Hippocampal formation (tissue), 2 donors: ENCODE measurements around the gene XPO6.

Experiments
- DNase-seq, 2 donors: peaks; one replicate each; lab custom pipeline; 2025; lab: John Stamatoyannopoulos, UW

Gene XPO6

DNA sequence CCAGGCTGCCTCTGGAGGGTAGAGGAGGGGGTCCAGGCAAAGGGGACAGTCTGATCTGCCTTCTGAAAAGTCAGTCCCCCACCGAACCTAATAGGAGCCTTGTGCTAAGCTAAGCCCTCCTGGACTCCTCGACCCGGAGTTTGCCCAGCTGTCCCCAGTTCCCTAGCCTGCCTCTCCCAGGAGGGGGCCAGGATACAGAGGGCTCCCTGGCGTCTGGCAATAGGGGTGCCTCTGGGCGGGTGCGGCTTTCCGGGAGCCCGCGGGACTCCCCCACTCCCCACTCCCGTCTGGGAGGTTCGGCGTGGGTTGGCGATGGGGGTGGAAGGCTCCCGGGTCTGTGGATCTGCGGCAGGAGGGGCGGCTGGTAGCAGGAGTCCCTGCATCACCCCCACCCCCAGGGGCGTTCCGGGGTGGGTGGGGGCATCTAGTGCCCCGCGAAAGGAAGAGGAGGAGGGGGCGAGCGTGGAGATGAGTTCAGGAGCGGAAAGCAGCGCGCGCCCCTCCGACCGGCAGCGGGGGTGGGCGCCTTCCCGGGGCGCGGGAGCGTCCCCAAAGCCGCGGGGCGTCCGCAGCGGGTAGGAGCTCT is 149.4 kb downstream of the XPO6 start:
- DNase-seq, result no peak

DNA sequence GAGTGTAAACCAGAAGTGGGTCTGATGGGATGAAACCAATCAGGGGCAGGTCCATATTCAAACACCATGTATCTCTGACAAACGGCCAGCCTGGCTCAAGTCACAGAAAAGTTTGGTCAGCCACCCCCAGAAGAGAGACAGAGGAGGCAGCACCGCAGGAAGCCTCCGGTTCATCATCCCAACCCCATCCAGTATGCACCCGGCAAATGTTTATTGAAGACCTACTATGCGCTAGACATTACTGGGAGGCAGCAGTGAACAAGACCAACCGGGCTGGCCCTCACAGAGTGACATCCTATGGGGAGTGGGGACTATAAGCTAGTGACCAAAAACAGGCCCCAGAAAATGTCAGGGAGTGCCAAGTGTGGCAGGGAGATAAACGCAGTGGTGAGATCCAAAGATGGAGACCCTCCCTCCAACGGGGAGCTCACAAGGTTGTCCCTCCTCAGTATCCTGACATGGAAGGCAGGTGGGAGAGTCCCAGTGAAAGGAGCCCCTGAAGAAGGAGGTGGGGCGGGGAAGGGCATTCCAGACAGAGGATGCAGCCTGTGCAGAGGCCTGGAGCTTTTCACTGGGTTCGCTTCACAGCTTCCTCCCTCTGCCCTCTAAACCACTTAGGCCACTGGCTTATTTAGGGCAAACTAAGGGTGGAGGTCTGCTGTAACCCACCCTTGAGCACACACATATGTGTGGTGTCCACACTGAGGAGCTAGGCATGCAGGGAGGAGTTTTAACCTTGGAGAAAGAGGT is 150.2 kb downstream of the XPO6 start:
- DNase-seq, result no peak

DNA sequence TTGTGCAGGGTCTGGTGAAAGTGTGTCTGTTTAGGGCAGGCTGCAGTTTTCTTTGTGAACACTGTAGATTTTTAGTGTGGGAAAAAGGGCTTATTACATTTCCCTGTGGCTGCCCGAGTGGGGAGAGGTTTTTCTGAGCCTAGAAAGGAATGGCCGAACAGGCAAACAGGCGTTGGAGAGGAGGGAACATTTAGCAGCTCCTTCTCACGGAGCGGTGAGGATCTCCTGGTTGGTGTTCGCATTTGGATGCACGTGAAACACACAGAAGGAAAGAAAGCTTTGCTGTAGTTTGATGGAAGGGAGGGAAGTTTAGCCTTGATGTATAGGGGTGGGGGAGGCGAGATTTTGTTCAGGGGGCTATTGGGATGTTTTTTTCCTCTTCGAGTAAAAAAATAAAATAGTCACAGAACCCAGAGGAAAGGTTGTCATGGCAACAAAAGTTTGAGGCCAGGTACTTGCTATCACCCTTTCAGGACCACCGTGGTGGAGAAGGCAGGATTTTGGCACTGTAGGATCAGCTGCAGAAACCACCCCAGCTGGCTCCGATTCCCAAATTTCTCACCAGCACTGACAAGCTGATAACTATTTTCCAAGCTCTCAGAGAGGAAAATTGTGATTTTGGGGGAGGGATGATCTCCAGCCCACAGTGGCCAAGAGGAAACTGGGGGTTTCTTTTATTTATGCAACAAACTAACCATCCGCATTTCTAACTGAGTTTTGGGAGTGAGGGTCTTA is 151.8 kb downstream of the XPO6 start:
- no peak for DNase-seq

DNA sequence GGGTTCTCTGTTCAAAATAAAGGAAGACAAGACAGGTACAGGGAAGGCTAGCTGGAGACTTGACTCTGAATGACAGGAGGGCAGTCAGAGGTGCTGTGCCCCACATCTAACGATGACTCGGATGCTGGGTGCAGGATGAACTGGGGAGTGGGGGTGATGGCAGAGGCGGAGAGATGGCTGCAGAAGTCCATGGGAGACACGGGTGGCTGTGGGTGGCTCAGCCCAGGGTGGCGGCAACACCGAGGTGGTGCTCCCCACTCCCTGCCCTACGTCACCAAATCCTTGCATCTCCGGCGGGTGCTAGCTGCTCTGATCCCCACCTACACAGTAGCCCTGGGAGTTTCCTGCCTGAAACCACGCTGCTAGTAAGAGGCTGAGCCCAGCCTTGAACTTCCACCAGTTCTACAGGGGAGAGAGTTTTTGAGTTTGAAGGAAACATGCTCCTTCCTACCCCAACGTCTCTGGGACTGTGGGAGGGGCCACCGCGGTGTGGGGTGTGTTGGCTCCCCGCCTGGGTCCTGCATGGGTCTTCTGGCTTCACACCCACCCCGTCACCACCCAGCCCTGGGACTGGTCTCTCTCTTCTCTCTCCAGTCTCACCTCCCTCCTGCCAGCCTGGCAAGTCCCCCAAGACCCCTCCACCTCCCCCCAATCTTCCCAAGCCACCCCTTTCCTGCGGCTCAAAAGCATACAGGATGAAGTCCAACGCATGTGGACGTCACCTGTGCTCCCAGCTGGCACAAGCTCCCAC is 152.8 kb downstream of the XPO6 start:
- DNase-seq, result no peak

DNA sequence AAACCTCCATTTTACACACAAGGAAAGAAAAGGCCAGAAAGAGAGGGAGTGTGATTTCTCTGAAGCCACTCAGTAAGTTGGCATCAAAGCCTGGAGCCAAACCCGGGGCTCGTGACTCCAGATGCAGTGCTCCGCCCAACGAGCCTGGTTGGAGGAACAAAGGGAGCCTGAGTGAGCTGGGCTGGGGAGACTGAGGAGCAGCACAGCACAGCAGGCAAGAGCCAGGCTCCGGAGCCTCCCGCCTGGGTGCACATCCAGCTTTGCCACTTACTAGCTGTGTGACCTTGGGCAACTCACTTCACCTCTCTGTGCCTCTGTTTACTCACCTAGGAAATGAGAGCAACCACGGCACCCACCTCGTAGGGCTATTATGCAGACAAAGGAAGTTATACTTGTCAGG is 153.8 kb downstream of the XPO6 start:
- DNase-seq, result no peak

DNA sequence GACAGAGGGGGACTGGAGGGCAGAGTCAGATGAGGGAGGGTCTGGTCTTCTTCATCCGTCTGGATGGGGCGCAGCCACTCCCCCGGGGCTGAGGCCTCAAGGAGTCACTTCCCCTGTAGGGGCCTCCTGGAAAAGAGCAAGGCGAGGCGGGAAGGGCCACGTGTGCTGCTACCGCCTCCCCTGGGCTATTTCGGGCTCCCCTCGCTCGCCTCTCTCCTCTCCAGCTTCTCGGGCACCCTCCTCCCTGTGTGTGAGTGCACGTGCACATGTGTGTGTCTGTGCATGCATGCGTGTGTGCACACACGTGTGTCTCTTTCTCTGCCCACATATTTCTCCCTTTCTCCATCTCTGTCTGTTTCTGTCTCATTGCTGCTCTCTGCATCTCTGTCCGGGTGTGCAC is 158.3 kb downstream of the XPO6 start:
- no peak for DNase-seq

DNA sequence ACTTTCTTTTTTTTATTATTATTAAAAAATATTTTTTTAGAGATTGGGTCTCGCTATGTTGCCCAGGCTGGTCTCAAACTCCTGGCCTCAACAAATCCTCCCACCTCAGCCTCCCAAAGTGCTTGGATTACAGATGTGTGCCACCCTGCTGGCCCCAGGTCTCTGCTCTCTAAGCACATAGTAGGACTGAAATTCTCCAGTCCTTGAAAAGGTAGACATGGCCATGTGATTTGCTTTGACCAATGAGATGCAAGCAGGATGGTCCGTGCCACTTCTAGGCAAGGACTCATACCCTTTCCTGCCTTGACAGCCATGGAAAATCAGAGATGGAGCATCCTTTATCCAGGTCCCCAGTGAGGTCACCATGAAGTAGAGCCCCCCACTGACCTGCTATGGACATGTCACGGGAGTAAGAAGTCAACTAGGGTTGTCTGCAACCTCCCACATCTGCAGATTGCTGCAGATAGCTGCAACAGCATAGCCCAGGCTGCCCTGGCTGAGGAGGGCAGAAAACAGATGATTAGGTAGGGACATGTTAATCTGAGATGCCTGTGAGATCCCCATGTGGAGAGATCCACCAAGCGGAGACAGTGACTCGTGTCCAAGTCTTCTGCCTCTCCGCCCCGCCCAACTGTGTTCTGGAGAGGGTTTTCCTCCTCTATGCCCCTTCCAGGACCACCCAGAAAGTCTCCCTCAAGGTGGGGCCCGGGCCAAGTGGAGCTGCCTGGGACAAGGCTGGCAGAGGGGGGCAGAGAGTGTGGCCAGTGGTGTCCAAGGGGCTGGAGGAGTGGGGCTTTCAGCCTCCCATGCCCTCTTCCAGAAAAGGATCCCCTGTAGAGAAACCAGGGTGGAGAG is 159.3 kb downstream of the XPO6 start:
- no peak for DNase-seq

DNA sequence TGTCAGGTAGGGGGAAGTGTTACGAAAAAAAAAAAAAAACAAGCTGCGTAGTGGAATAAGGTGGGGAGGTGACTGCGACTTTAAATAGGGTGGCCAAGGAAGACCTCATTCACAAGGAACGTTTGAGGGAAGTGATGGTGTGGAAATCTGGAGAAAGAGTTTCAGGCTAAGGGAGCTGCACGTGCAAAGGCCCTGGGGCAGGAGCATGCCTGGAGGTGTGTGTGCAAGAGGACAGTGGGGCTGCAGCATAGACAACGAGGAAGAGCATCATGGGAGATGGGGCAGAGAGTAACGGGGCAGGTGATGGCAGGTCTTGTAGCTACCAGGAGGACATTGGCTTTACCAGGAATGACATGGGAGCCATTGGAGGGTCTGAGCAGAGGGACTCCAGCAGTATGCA is 160.3 kb downstream of the XPO6 start:
- no peak for DNase-seq
